GM23338 (cell line): ENCODE data around the gene HES3.

Source experiments
- CREB1 ChIP-seq: fragments of 250-450 bp; sonication (Bioruptor Pico); IDR thresholded peaks from 2 replicates; pipeline ENCODE4 v1.5.0; 2020; ENCODE audit warnings: low read depth, mild to moderate bottlenecking, moderate library complexity
- EZH2 ChIP-seq: fragments of 200-600 bp; sonication (generic); IDR thresholded peaks from one replicate; pipeline ENCODE4 v1.8.0; 2017; ENCODE audit warnings: antibody characterized with exemption, mild to moderate bottlenecking, low read depth; ENCODE audit not compliant: unreplicated experiment
- EZH2phosphoT487 ChIP-seq: fragments of 200-600 bp; sonication (generic); IDR thresholded peaks from one replicate; pipeline ENCODE4 v1.8.1; 2018; ENCODE audit warnings: antibody characterized with exemption; ENCODE audit not compliant: unreplicated experiment
- JUNB ChIP-seq: IDR thresholded peaks from one replicate; pipeline ENCODE4 v1.6.1; 2016; ENCODE audit warnings: antibody characterized with exemption; ENCODE audit not compliant: unreplicated experiment
- NANOG ChIP-seq: IDR thresholded peaks from 2 replicates; pipeline ENCODE4 v1.6.1; 2016; ENCODE audit warnings: antibody characterized with exemption, borderline replicate concordance
- POLR2AphosphoS5 ChIP-seq: IDR thresholded peaks from 2 replicates; pipeline ENCODE4 v1.6.1; 2016; ENCODE audit warnings: antibody characterized with exemption, low read depth
- REST ChIP-seq: IDR thresholded peaks from one replicate; pipeline ENCODE4 v1.6.1; 2018; ENCODE audit warnings: antibody characterized with exemption; ENCODE audit not compliant: unreplicated experiment
- STAT1 ChIP-seq: IDR thresholded peaks from one replicate; pipeline ENCODE4 v1.6.1; 2016; ENCODE audit warnings: antibody characterized with exemption; ENCODE audit not compliant: unreplicated experiment
- ZNF331 ChIP-seq: fragments of 250-450 bp; sonication (Bioruptor Pico); IDR thresholded peaks from 2 replicates; pipeline ENCODE4 v1.5.0; 2020; ENCODE audit warnings: low read depth, mild to moderate bottlenecking, moderate library complexity
- TF ChIP-seq, protein P1 (sequence below), 2 experiments: fragments of 200-600 bp in 1 of 2; sonication (generic) in 1 of 2; conservative IDR thresholded peaks; 2 replicates each; pipeline versions ENCODE4 v1.5.1 to v1.6.1; 2016 to 2017; ENCODE audit warnings: antibody characterized with exemption in 2 of 2, low read depth in 2 of 2, mild to moderate bottlenecking in 2 of 2, moderate library complexity in 1 of 2
- TF ChIP-seq, protein P2 (sequence below): IDR thresholded peaks from 2 replicates; pipeline ENCODE4 v1.6.1; 2016; ENCODE audit warnings: antibody characterized with exemption
- TF ChIP-seq, protein P3 (sequence below): fragments of 250-450 bp; sonication (Bioruptor Pico); IDR thresholded peaks from 2 replicates; pipeline ENCODE4 v1.5.0; 2020; ENCODE audit warnings: mild to moderate bottlenecking, moderate library complexity

GRCh38 chr1:6269296-6269695 lies 25.3 kb downstream of the HES3 start:
- TF ChIP-seq, protein P1, sequence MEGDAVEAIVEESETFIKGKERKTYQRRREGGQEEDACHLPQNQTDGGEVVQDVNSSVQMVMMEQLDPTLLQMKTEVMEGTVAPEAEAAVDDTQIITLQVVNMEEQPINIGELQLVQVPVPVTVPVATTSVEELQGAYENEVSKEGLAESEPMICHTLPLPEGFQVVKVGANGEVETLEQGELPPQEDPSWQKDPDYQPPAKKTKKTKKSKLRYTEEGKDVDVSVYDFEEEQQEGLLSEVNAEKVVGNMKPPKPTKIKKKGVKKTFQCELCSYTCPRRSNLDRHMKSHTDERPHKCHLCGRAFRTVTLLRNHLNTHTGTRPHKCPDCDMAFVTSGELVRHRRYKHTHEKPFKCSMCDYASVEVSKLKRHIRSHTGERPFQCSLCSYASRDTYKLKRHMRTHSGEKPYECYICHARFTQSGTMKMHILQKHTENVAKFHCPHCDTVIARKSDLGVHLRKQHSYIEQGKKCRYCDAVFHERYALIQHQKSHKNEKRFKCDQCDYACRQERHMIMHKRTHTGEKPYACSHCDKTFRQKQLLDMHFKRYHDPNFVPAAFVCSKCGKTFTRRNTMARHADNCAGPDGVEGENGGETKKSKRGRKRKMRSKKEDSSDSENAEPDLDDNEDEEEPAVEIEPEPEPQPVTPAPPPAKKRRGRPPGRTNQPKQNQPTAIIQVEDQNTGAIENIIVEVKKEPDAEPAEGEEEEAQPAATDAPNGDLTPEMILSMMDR (conservative IDR thresholded peaks at IDR 0.05; ENCODE audit: low read depth in 2 of 2), result no peak
- TF ChIP-seq EZH2 (no peak), POLR2AphosphoS5 (no peak), EZH2phosphoT487 (no peak), REST (no peak), NANOG (no peak), JUNB (no peak), CREB1 (no peak), STAT1 (no peak), ZNF331 (CRISPR knock-in tag) (no peak)
- TF ChIP-seq, protein P2, sequence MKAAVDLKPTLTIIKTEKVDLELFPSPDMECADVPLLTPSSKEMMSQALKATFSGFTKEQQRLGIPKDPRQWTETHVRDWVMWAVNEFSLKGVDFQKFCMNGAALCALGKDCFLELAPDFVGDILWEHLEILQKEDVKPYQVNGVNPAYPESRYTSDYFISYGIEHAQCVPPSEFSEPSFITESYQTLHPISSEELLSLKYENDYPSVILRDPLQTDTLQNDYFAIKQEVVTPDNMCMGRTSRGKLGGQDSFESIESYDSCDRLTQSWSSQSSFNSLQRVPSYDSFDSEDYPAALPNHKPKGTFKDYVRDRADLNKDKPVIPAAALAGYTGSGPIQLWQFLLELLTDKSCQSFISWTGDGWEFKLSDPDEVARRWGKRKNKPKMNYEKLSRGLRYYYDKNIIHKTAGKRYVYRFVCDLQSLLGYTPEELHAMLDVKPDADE, result no peak
- TF ChIP-seq, protein P3, sequence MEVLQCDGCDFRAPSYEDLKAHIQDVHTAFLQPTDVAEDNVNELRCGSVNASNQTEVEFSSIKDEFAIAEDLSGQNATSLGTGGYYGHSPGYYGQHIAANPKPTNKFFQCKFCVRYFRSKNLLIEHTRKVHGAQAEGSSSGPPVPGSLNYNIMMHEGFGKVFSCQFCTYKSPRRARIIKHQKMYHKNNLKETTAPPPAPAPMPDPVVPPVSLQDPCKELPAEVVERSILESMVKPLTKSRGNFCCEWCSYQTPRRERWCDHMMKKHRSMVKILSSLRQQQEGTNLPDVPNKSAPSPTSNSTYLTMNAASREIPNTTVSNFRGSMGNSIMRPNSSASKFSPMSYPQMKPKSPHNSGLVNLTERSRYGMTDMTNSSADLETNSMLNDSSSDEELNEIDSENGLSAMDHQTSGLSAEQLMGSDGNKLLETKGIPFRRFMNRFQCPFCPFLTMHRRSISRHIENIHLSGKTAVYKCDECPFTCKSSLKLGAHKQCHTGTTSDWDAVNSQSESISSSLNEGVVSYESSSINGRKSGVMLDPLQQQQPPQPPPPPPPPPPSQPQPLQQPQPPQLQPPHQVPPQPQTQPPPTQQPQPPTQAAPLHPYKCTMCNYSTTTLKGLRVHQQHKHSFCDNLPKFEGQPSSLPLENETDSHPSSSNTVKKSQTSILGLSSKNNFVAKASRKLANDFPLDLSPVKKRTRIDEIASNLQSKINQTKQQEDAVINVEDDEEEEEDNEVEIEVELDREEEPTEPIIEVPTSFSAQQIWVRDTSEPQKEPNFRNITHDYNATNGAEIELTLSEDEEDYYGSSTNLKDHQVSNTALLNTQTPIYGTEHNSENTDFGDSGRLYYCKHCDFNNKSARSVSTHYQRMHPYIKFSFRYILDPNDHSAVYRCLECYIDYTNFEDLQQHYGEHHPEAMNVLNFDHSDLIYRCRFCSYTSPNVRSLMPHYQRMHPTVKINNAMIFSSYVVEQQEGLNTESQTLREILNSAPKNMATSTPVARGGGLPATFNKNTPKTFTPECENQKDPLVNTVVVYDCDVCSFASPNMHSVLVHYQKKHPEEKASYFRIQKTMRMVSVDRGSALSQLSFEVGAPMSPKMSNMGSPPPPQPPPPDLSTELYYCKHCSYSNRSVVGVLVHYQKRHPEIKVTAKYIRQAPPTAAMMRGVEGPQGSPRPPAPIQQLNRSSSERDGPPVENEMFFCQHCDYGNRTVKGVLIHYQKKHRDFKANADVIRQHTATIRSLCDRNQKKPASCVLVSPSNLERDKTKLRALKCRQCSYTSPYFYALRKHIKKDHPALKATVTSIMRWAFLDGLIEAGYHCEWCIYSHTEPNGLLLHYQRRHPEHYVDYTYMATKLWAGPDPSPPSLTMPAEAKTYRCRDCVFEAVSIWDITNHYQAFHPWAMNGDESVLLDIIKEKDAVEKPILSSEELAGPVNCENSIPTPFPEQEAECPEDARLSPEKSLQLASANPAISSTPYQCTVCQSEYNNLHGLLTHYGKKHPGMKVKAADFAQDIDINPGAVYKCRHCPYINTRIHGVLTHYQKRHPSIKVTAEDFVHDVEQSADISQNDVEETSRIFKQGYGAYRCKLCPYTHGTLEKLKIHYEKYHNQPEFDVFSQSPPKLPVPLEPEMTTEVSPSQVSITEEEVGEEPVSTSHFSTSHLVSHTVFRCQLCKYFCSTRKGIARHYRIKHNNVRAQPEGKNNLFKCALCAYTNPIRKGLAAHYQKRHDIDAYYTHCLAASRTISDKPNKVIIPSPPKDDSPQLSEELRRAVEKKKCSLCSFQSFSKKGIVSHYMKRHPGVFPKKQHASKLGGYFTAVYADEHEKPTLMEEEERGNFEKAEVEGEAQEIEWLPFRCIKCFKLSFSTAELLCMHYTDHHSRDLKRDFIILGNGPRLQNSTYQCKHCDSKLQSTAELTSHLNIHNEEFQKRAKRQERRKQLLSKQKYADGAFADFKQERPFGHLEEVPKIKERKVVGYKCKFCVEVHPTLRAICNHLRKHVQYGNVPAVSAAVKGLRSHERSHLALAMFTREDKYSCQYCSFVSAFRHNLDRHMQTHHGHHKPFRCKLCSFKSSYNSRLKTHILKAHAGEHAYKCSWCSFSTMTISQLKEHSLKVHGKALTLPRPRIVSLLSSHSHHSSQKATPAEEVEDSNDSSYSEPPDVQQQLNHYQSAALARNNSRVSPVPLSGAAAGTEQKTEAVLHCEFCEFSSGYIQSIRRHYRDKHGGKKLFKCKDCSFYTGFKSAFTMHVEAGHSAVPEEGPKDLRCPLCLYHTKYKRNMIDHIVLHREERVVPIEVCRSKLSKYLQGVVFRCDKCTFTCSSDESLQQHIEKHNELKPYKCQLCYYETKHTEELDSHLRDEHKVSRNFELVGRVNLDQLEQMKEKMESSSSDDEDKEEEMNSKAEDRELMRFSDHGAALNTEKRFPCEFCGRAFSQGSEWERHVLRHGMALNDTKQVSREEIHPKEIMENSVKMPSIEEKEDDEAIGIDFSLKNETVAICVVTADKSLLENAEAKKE (CRISPR knock-in tag), result no peak
